K562 (cell line): ENCODE data around the gene SHB. TPM values are rescaled to one million over a fixed set of nuclear protein-coding genes. Genes with fewer than 3 reads are reported as not detected.

Source experiments
- ARID4B ChIP-seq: sonication (generic); formaldehyde crosslinking; IDR thresholded peaks from 2 replicates; pipeline ENCODE4 v1.8.0; 2022; ENCODE audit warnings: mild to moderate bottlenecking, missing genetic modification reagents
- E4F1 ChIP-seq: fragments of 250-450 bp; sonication (Bioruptor Pico); IDR thresholded peaks from 2 replicates; pipeline ENCODE4 v1.5.0; 2021; ENCODE audit warnings: mild to moderate bottlenecking, borderline replicate concordance
- GABPB1 ChIP-seq: sonication (generic); formaldehyde crosslinking; IDR thresholded peaks from 2 replicates; pipeline ENCODE4 v1.8.0; 2022; ENCODE audit warnings: mild to moderate bottlenecking, missing genetic modification reagents
- GTF2A2 ChIP-seq: IDR thresholded peaks from 2 replicates; pipeline ENCODE4 v1.6.1; 2016; ENCODE audit warnings: mild to moderate bottlenecking, missing genetic modification characterization, missing compliant biosample characterization
- HLTF ChIP-seq: fragments of 450-650 bp; IDR thresholded peaks from 2 replicates; pipeline ENCODE4 v1.6.1; 2016
- HNRNPLL ChIP-seq: fragments of 200-400 bp; formaldehyde crosslinking; IDR thresholded peaks from 2 replicates; pipeline ENCODE4 v1.6.1; 2017; ENCODE audit warnings: low read length, low read depth, mild to moderate bottlenecking; ENCODE audit not compliant: poor library complexity, severe bottlenecking
- NR3C1 ChIP-seq: sonication (generic); formaldehyde crosslinking; IDR thresholded peaks from 2 replicates; pipeline ENCODE4 v1.8.1; 2022; ENCODE audit warnings: missing genetic modification reagents
- PRMT5 ChIP-seq: sonication (generic); formaldehyde crosslinking; IDR thresholded peaks from 2 replicates; pipeline ENCODE4 v1.5.0; 2020; ENCODE audit warnings: missing genetic modification reagents
- TCF3 ChIP-seq: sonication (generic); formaldehyde crosslinking; IDR thresholded peaks from 2 replicates; pipeline ENCODE4 v1.4.0; 2020; ENCODE audit warnings: mild to moderate bottlenecking, missing genetic modification reagents
- TFAM ChIP-seq: fragments of 250-450 bp; sonication (Bioruptor Pico); conservative IDR thresholded peaks from 2 replicates; pipeline ENCODE4 v1.5.0; 2021; ENCODE audit warnings: mild to moderate bottlenecking, moderate library complexity
- U2AF2 ChIP-seq: fragments of 200-400 bp; formaldehyde crosslinking; optimal IDR thresholded peaks from 2 replicates; pipeline ENCODE3; 2017; ENCODE audit warnings: low read depth, mild to moderate bottlenecking, low read length
- XRCC5 ChIP-seq: fragments of 200-400 bp; formaldehyde crosslinking; IDR thresholded peaks from 2 replicates; pipeline ENCODE4 v1.6.1; 2017; ENCODE audit warnings: low read depth, mild to moderate bottlenecking, low read length
- ZKSCAN3 ChIP-seq: fragments of 250-450 bp; sonication (Bioruptor Pico); IDR thresholded peaks from 2 replicates; pipeline ENCODE4 v1.4.0; 2020
- ZNF408 ChIP-seq: fragments of 250-450 bp; sonication (Bioruptor Pico); IDR thresholded peaks from 2 replicates; pipeline ENCODE4 v1.4.0; 2020; ENCODE audit warnings: low read depth, mild to moderate bottlenecking, moderate library complexity
- ZNF592 ChIP-seq: fragments of 450-650 bp; IDR thresholded peaks from 2 replicates; pipeline ENCODE4 v1.6.1; 2017; ENCODE audit warnings: antibody characterized with exemption, mild to moderate bottlenecking
- ZZZ3 ChIP-seq: fragments of 450-650 bp; IDR thresholded peaks from 2 replicates; pipeline ENCODE4 v1.6.1; 2016; ENCODE audit warnings: antibody characterized with exemption, mild to moderate bottlenecking, moderate library complexity
- polyA plus RNA-seq, 8 experiments: library from polyadenylated mRNA; depleted of rRNA in 4 of 8; stranded (reverse) in 5 of 8; unstranded in 3 of 8; fragments of >200 nt; fragmentation: Nextera tagmentation in 2 of 8; fragmentation: Illumina TruSeq in 1 of 8; extraction: Ambion mirVana in 2 of 8; extraction: Trizol in 1 of 8; gene quantifications; 2 replicates each; pipeline versions ENCODE4 v1.2.1 to v1.2.3, GENCODE V29; 2011 to 2014; ENCODE audit warnings: inconsistent platforms in 1 of 8, missing spikeins in 1 of 8
- total RNA-seq, 7 experiments: library from RNA; depleted of rRNA in 6 of 7; stranded (reverse); fragments of >200 nt in 6 of 7; fragmentation: Illumina TruSeq in 2 of 7; extraction: Trizol in 2 of 7; gene quantifications; 2 replicates each; pipeline versions ENCODE4 v1.2.1 to v1.2.3, GENCODE V29; 2011 to 2021; ENCODE audit warnings: low replicate concordance in 1 of 7

SHB gene
- total and polyA plus RNA-seq, 9 of the 15 experiments (the other 6 are each of a cell fraction or from before 2014, with no cell fraction given), result 0.78 to 16.0 (median 5.3) TPM

- peak; percentile 92 for TF ChIP-seq ARID4B (CRISPR knock-in tag)
- TF ChIP-seq ZZZ3, result peak; percentile 73
- no peak for TF ChIP-seq TFAM (CRISPR knock-in tag)
- TF ChIP-seq ZNF408, result no peak
- TF ChIP-seq U2AF2, result no peak
- 0 out of 2 replicates have a peak, but pooled peaks have one; percentile 8 for TF ChIP-seq HLTF
- TF ChIP-seq ZKSCAN3 (CRISPR knock-in tag), result 0 out of 2 replicates have a peak, but pooled peaks have one; percentile 21
- TF ChIP-seq GABPB1, result peak; percentile 85
- no peak for TF ChIP-seq NR3C1 (CRISPR knock-in tag)
- peak; percentile 51 for TF ChIP-seq TCF3 (CRISPR knock-in tag)
- TF ChIP-seq ZNF592, result peak; percentile 88
- TF ChIP-seq PRMT5 (CRISPR knock-in tag), result no peak
- TF ChIP-seq HNRNPLL, result no peak
- peak; percentile 99 for TF ChIP-seq XRCC5
- no peak for TF ChIP-seq E4F1 (CRISPR knock-in tag)
- TF ChIP-seq GTF2A2 (tag), result 0 out of 2 replicates have a peak, but pooled peaks have one; percentile 33
Measured at GRCh38 chr9:37903647-37904444, 165.2 kb downstream of the SHB start, which contains the start of gene SLC25A51 (continued).
